Calu3 (cell line): ENCODE data around the gene MAN1C1. TPM values are rescaled to one million over a fixed set of nuclear protein-coding genes. Genes with fewer than 3 reads are reported as not detected.

Source experiments
- BruUV-seq: library from RNA; stranded (reverse); fragments of 400-500 nt; replicated peaks from 2 replicates; lab custom pipeline; 2021; lab: Mats Ljungman, UMichigan
- CTCF ChIA-PET: fragments of 300-600 bp; sonication (Branson Sonifier 250); formaldehyde crosslinking; loops from one replicate; lab custom pipeline; 2022; ENCODE audit warnings: antibody characterized with exemption; lab: Charles Lee
- DNase-seq: peaks from one replicate; pipeline ENCODE4 v3.0.0; 2022
- H3K27ac Mint-ChIP-seq: one replicate; pipeline ENCODE4 v1.8.0; 2022; ENCODE audit warnings: mixed read lengths; ENCODE audit not compliant: unreplicated experiment
- H3K27me3 Mint-ChIP-seq: one replicate; pipeline ENCODE4 v1.8.0; 2022; ENCODE audit warnings: mixed read lengths; ENCODE audit not compliant: unreplicated experiment
- H3K36me3 Mint-ChIP-seq: one replicate; pipeline ENCODE4 v1.8.0; 2022; ENCODE audit warnings: mild to moderate bottlenecking, moderate library complexity, mixed read lengths; ENCODE audit not compliant: insufficient read depth, unreplicated experiment
- H3K4me1 Mint-ChIP-seq: one replicate; pipeline ENCODE4 v1.8.0; 2022; ENCODE audit warnings: mild to moderate bottlenecking, low read depth, mixed read lengths; ENCODE audit not compliant: unreplicated experiment
- H3K4me3 Mint-ChIP-seq: one replicate; pipeline ENCODE4 v1.8.0; 2022; ENCODE audit warnings: mild to moderate bottlenecking, low read depth, moderate library complexity, mixed read lengths; ENCODE audit not compliant: unreplicated experiment
- H3K9me3 Mint-ChIP-seq: one replicate; pipeline ENCODE4 v1.8.0; 2022; ENCODE audit warnings: low read depth, mixed read lengths; ENCODE audit not compliant: unreplicated experiment
- intact Hi-C: fragments of 100-400 bp; cut with micrococcal nuclease; formaldehyde crosslinking; loops from one replicate; pipeline ENCODE4 v1.10.0; 2022; ENCODE audit not compliant: unreplicated experiment
- total RNA-seq: library from RNA; stranded (reverse); gene quantifications from 2 replicates; pipeline ENCODE4 v1.2.3, GENCODE V29; 2022
- TF ChIP-seq, protein P1 (sequence below): fragments of 200-600 bp; IDR thresholded peaks from one replicate; pipeline ENCODE4 v1.8.0; 2022; ENCODE audit warnings: antibody characterized with exemption; ENCODE audit not compliant: unreplicated experiment

The MAN1C1 gene
- total RNA-seq, 1 experiment from 2014 or later: 0.14 TPM

- no peak for DNase-seq
- Mint-ChIP-seq H3K27me3 (peaks cover 54% of the 10 kb centered on the region), H3K36me3 (no peaks in the 10 kb centered on the region), H3K27ac (no peak overlapping the region), H3K4me3 (no peak overlapping the region), H3K9me3 (no peaks in the 10 kb centered on the region), H3K4me1 (no peaks in the 10 kb centered on the region)
- CTCF ChIA-PET: no interaction called here
- TF ChIP-seq, protein P1, sequence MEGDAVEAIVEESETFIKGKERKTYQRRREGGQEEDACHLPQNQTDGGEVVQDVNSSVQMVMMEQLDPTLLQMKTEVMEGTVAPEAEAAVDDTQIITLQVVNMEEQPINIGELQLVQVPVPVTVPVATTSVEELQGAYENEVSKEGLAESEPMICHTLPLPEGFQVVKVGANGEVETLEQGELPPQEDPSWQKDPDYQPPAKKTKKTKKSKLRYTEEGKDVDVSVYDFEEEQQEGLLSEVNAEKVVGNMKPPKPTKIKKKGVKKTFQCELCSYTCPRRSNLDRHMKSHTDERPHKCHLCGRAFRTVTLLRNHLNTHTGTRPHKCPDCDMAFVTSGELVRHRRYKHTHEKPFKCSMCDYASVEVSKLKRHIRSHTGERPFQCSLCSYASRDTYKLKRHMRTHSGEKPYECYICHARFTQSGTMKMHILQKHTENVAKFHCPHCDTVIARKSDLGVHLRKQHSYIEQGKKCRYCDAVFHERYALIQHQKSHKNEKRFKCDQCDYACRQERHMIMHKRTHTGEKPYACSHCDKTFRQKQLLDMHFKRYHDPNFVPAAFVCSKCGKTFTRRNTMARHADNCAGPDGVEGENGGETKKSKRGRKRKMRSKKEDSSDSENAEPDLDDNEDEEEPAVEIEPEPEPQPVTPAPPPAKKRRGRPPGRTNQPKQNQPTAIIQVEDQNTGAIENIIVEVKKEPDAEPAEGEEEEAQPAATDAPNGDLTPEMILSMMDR: no peak
- intact Hi-C loops: no loop called here
- BruUV-seq: no TSS peak
Measured at GRCh38 chr1:25688390-25689119, 72.0 kb downstream of the MAN1C1 start.

DNA sequence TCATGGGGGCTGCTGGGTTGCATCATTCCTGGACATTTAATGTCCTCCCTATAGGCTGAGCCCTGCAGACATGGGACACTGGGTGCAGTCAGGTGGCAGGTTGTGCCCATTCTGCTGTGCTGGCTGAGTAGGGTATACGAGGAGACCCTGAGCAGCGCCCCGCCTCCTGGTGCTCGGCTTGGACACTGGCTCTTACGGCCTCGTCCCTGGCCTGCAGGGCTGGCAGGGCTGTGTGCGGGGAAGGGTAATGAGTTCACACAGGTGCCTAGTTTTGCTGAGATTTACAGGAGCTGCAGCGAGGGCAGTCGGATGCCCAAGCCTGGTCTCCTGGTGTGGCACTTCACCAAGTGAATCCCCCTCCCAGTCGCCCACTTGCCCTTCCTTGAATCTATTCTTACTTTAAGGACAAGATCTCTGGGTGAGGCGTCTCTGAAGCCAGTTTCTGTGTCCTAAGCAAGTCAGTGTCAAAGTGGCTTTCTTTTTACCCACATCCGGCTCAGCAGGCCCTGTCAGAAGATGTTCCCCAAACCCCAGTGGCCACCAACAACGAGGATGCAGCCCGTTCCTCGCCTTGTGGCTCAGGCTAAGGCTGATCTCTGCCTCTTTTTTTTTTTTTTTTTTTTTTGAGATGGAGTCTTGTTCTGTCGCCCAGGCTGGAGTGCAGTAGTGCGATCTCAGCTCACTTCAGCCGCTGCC is 73.2 kb downstream of the MAN1C1 start:
- Mint-ChIP-seq H3K36me3 (no peaks in the 10 kb centered on the region), H3K9me3 (no peaks in the 10 kb centered on the region), H3K4me1 (no peaks in the 10 kb centered on the region), H3K27ac (no peak overlapping the region), H3K4me3 (no peak overlapping the region), H3K27me3 (peaks cover 41% of the 10 kb centered on the region)
- no peak for DNase-seq
- CTCF ChIA-PET: no interaction called here
- no TSS peak for BruUV-seq
- intact Hi-C loops: no loop called here
- TF ChIP-seq, protein P1: no peak

DNA sequence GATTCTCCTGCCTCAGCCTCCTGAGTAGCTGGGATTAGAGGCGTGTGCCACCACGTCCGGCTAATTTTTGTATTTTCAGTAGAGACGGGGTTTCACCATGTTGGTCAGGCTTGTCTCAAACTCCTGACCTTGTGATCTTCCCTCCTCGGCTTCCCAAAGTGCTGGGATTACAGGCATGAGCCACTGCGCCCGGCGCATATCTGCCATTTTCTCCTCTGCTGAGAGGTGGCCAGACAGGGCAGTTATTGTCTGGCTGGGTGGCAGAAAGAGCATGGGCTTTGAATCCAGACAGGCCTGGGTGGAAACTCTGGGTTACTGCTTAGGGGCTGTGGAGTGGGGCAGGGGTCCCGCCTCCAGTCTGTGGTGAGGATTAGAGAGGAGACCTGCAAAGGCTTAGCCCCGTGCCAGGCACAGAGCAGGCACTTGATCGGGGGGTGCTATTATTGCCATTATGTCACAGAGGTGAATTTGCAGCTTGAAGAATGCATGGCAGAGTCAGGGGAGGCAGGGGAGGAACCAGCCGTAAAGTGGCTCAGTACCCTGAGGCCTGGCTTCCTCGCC is 73.9 kb downstream of the MAN1C1 start:
- TF ChIP-seq, protein P1: no peak
- H3K9me3 Mint-ChIP-seq: no peaks in the 10 kb centered on the region
- H3K4me3 Mint-ChIP-seq: no peak overlapping the region
- CTCF ChIA-PET: no interaction called here
- no TSS peak for BruUV-seq
- H3K27ac Mint-ChIP-seq: no peak overlapping the region
- no peaks in the 10 kb centered on the region for H3K4me1 Mint-ChIP-seq
- DNase-seq: no peak
- intact Hi-C loops: no loop called here
- peaks cover 39% of the 10 kb centered on the region for H3K27me3 Mint-ChIP-seq
- no peaks in the 10 kb centered on the region for H3K36me3 Mint-ChIP-seq

- Mint-ChIP-seq H3K4me1 (no peaks in the 10 kb centered on the region), H3K36me3 (no peaks in the 10 kb centered on the region), H3K9me3 (no peaks in the 10 kb centered on the region), H3K27me3 (peaks cover 39% of the 10 kb centered on the region), H3K4me3 (no peak overlapping the region), H3K27ac (no peak overlapping the region)
- no TSS peak for BruUV-seq
- TF ChIP-seq, protein P1: no peak
- intact Hi-C loops: no loop called here
- no peak for DNase-seq
- CTCF ChIA-PET: no interaction called here
Measured at GRCh38 chr1:25691211-25691610, 74.6 kb downstream of the MAN1C1 start.
